Chondrocyte (in vitro differentiated cells): ENCODE results near the gene RNASEH1. TPM values are rescaled to one million over a fixed set of nuclear protein-coding genes. Genes with fewer than 3 reads are reported as not detected.

Source experiments
- DNase-seq: peaks from one replicate; pipeline ENCODE4 v3.0.0; 2021; ENCODE audit warnings: mixed read lengths, low spot score
- H3K27ac Mint-ChIP-seq: one replicate; pipeline ENCODE4 v1.8.0; 2021; ENCODE audit warnings: mild to moderate bottlenecking, moderate library complexity, mixed read lengths; ENCODE audit not compliant: unreplicated experiment
- H3K27me3 Mint-ChIP-seq: 2 replicates; pipeline ENCODE4 v1.8.0; 2021; ENCODE audit warnings: low read depth, mixed read lengths
- H3K36me3 Mint-ChIP-seq: 2 replicates; pipeline ENCODE4 v1.8.0; 2021; ENCODE audit warnings: low read depth, mixed read lengths
- H3K4me1 Mint-ChIP-seq: 2 replicates; pipeline ENCODE4 v1.8.0; 2021; ENCODE audit warnings: low read depth, mild to moderate bottlenecking, mixed read lengths
- H3K4me3 Mint-ChIP-seq: one replicate; pipeline ENCODE4 v1.8.0; 2021; ENCODE audit warnings: mild to moderate bottlenecking, moderate library complexity, mixed read lengths; ENCODE audit not compliant: unreplicated experiment
- H3K9me3 Mint-ChIP-seq: 2 replicates; pipeline ENCODE4 v1.8.0; 2021; ENCODE audit warnings: low read depth, mixed read lengths
- CTCF ChIP-seq: fragments of 200-600 bp; sonication (generic); IDR thresholded peaks from 2 replicates; pipeline ENCODE4 v1.5.0; 2021; ENCODE audit warnings: antibody characterized with exemption, mild to moderate bottlenecking, moderate library complexity
- total RNA-seq: library from RNA; stranded (reverse); gene quantifications from 3 replicates; pipeline ENCODE4 v1.2.1, GENCODE V29; 2021

The RNASEH1 gene
- total RNA-seq, 1 donor from 2014 or later, result 28.9 TPM

- no peaks in the 10 kb centered on the region for H3K36me3 Mint-ChIP-seq
- no peak overlapping the region for H3K27ac Mint-ChIP-seq
- H3K9me3 Mint-ChIP-seq, result no peaks in the 10 kb centered on the region
- H3K4me1 Mint-ChIP-seq, result no peaks in the 10 kb centered on the region
- no peaks in the 10 kb centered on the region for H3K27me3 Mint-ChIP-seq
- no peak overlapping the region for H3K4me3 Mint-ChIP-seq
- no peak for TF ChIP-seq CTCF
- DNase-seq, result no peak
Measured at GRCh38 chr2:3565117-3565516, 7.0 kb upstream of the RNASEH1 start.

GRCh38 chr2:3563521-3563976 is 5.4 kb upstream of the RNASEH1 start:
- Mint-ChIP-seq H3K9me3 (no peaks in the 10 kb centered on the region), H3K4me3 (no peak overlapping the region), H3K4me1 (peaks cover 9% of the 10 kb centered on the region), H3K36me3 (no peaks in the 10 kb centered on the region), H3K27me3 (no peaks in the 10 kb centered on the region), H3K27ac (no peak overlapping the region)
- no peak for TF ChIP-seq CTCF
- DNase-seq, result no peak

- Mint-ChIP-seq H3K4me1 (peaks cover 21% of the 10 kb centered on the region), H3K4me3 (peak overlapping the region; percentile 83), H3K27me3 (no peaks in the 10 kb centered on the region), H3K36me3 (peaks cover 10% of the 10 kb centered on the region), H3K9me3 (no peaks in the 10 kb centered on the region), H3K27ac (peak overlapping the region; percentile 97)
- no peak for TF ChIP-seq CTCF
- no peak for DNase-seq
Measured at GRCh38 chr2:3557639-3558204, 411 bp downstream of the RNASEH1 start.

GRCh38 chr2:3553946-3554345 is 4.2 kb downstream of the RNASEH1 start:
- Mint-ChIP-seq H3K27ac (no peak overlapping the region), H3K9me3 (no peaks in the 10 kb centered on the region), H3K4me3 (no peak overlapping the region), H3K4me1 (peaks cover 16% of the 10 kb centered on the region), H3K36me3 (peaks cover 33% of the 10 kb centered on the region), H3K27me3 (no peaks in the 10 kb centered on the region)
- no peak for DNase-seq
- TF ChIP-seq CTCF, result no peak

- H3K4me1 Mint-ChIP-seq, result no peaks in the 10 kb centered on the region
- H3K4me3 Mint-ChIP-seq, result no peak overlapping the region
- peaks cover 46% of the 10 kb centered on the region for H3K36me3 Mint-ChIP-seq
- H3K27me3 Mint-ChIP-seq, result no peaks in the 10 kb centered on the region
- no peak for TF ChIP-seq CTCF
- H3K27ac Mint-ChIP-seq, result peak overlapping the region; percentile 22
- DNase-seq, result no peak
- H3K9me3 Mint-ChIP-seq, result no peaks in the 10 kb centered on the region
Measured at GRCh38 chr2:3547915-3548314, 10.2 kb downstream of the RNASEH1 start.
